Dendritic cell treated with granulocyte-macrophage colony-stimulating factor and Interleukin-4, amounts not matched to agents 40 ng/mL and 50 ng/mL, for 4 days (primary cell): Measurements from ENCODE around the gene DNAAF2.
"Not testable (repeated sequence)": the region's sequence is repeated elsewhere in the genome, so short reads cannot be mapped to it uniquely, and the experiment has no call there.

ENCODE experiments used
- H3K27ac Mint-ChIP-seq: one replicate; pipeline ENCODE4 v1.8.0; 2022; ENCODE audit warnings: mild to moderate bottlenecking, mixed read lengths
- H3K27me3 Mint-ChIP-seq: one replicate; pipeline ENCODE4 v1.8.0; 2022; ENCODE audit warnings: mild to moderate bottlenecking, mixed read lengths
- H3K36me3 Mint-ChIP-seq: one replicate; pipeline ENCODE4 v1.8.0; 2022; ENCODE audit warnings: low read depth, mixed read lengths
- H3K4me1 Mint-ChIP-seq: one replicate; pipeline ENCODE4 v1.8.0; 2022; ENCODE audit warnings: low read depth, mixed read lengths
- H3K4me3 Mint-ChIP-seq: one replicate; pipeline ENCODE4 v1.8.0; 2022; ENCODE audit warnings: mild to moderate bottlenecking, moderate library complexity, mixed read lengths
- H3K9me3 Mint-ChIP-seq: one replicate; pipeline ENCODE4 v1.8.0; 2022; ENCODE audit warnings: mixed read lengths
- intact Hi-C: fragments of 100-400 bp; cut with micrococcal nuclease; formaldehyde crosslinking; loops from one replicate; pipeline ENCODE4 v1.15.0; 2022

The DNAAF2 gene

DNA sequence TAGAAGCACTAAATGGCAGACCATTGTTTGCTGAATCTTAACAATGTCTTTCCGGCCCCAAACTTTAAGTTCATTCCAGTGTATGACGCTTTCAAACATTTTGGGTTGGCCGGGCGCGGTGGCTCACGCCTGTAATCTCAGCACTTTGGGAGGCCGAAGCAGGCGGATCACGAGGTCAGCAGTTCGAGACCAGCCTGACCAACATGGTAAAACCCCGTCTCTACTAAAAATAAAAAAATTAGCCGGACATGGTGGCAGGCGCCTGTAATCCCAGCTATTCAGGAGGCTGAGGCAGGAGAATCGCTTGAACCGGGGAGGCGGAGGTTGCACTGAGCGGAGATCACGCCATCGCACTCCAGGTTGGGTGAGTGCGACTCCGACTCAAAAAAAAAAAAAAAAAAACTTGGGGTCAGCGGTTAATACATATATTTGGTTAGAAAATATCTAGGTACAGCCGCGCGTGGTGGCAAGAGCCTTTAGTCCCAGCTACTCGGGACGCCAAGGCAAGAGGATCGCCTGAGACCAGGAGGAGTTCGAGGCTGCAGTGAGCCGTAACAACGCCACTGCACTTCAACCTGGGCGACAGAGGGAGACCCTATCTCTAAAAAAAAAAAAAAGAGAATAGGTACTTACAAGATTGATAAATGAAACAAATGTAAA, 49.9 kb downstream of the DNAAF2 start:
- H3K4me3 Mint-ChIP-seq: peak overlapping the region; percentile 93
- H3K36me3 Mint-ChIP-seq: peaks cover 56% of the 10 kb centered on the region
- not testable (repeated sequence) for H3K9me3 Mint-ChIP-seq, H3K27me3 Mint-ChIP-seq
- peak overlapping the region; percentile 98 for H3K27ac Mint-ChIP-seq
- peaks cover 39% of the 10 kb centered on the region for H3K4me1 Mint-ChIP-seq
- intact Hi-C loops: loop anchor here (5.0 to 10.0 kb wide), 2 partner anchors 182 to 1660 kb away; partner anchors contain the start of genes KLHDC2 and TMX1

DNA sequence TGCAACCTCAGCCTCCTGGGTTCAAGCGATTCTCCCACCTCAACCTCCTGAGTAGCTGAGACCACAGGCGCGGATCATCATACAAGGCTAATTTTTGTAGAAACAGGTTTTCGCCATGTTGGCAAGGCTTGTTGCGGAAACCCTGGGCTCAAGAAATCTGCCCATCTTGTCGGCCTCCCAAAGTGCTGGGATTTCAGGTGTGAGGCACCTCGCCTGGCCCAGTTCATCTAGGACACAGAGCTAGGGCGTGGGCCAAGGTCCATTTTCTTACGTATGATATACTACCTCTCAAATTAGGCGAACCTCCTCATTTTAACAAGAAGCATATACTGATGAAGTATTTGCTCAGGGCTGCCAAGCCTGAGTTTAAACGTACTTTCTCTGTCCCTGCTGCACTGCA, 51.0 kb downstream of the DNAAF2 start:
- Mint-ChIP-seq H3K36me3 (peaks cover 59% of the 10 kb centered on the region), H3K4me3 (peak overlapping the region; percentile 93), H3K4me1 (peaks cover 43% of the 10 kb centered on the region), H3K27me3 (no peaks in the 10 kb centered on the region), H3K27ac (peak overlapping the region; percentile 98), H3K9me3 (no peaks in the 10 kb centered on the region)
- intact Hi-C loops: loop anchor here (10.0 kb wide), 1 partner anchor 1661 kb away; the partner anchor contains the start of gene TMX1

DNA sequence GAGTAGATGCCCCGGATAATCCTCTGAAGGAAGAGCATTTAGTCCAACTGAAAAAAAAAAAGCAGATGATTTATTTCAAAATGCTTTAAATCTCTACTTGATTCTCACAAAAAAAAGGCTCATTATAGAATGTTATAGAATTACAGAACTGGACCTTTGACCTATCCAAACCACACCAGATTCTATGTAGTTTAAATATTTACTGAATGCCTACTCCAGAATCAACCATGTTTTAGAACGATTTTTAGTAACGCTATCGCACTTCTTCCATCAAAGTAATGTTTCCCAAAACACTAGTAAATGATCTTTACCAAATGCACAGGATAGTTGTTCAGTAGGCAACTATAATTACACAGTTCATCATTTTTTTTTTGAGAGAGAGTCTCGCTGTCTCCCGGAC, 51.4 kb downstream of the DNAAF2 start:
- intact Hi-C loops: loop anchor here (10.0 kb wide), 1 partner anchor 1661 kb away; the partner anchor contains the start of gene TMX1
- Mint-ChIP-seq H3K9me3 (no peaks in the 10 kb centered on the region), H3K4me1 (peaks cover 43% of the 10 kb centered on the region), H3K4me3 (no peak overlapping the region), H3K36me3 (peaks cover 59% of the 10 kb centered on the region), H3K27ac (no peak overlapping the region), H3K27me3 (no peaks in the 10 kb centered on the region)

DNA sequence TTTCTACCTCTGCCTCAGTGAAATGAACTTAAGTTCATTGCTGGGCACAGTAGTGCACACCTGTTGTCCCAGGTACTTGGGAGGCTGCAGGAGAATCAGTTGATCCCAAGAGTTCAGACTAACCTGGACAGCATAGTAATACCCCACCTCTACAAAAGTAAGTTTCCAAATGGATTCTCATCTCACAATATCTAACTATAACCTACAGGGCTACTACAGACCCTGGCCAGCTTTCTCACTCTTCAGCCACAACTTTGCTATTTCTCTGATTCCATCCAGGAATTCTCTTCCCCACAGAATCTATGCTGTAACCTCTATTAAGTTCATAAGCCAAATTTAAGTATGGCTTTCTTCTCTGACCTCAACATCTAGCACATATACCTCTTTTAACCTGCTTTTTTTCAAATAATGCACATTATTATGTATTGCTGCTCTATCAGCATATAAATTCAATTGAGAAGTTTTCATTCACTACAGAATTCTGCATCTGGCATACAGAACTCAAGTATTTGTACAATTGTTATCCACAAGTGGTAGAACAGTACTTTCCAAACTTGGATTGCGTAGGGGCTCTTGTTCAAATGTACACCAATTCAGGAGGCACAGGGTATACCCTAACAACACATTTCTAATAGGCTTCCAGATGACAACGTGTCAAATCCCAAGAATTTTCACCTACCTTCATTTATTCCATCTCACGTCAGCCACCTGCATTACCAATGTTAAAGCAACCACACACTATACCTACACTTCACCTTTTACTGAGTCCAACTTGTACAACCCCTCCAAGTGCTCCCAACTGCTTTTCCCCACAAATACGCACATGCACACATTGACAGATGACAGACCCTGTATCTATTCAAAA, 52.7 kb downstream of the DNAAF2 start:
- Mint-ChIP-seq H3K36me3 (peaks cover 67% of the 10 kb centered on the region), H3K9me3 (no peaks in the 10 kb centered on the region), H3K4me1 (peaks cover 43% of the 10 kb centered on the region), H3K27me3 (no peaks in the 10 kb centered on the region), H3K4me3 (no peak overlapping the region), H3K27ac (no peak overlapping the region)
- intact Hi-C loops: loop anchor here (10.0 kb wide), 1 partner anchor 1662 kb away; the partner anchor contains the start of gene TMX1

GRCh38 chr14:49581209-49582112, 53.6 kb downstream of the DNAAF2 start:
- Mint-ChIP-seq H3K4me3 (no peak overlapping the region), H3K9me3 (no peaks in the 10 kb centered on the region), H3K4me1 (peaks cover 43% of the 10 kb centered on the region), H3K27me3 (no peaks in the 10 kb centered on the region), H3K36me3 (peaks cover 76% of the 10 kb centered on the region), H3K27ac (no peak overlapping the region)
- intact Hi-C loops: loop anchor here (10.0 kb wide), 1 partner anchor 1663 kb away; the partner anchor contains the start of gene TMX1

DNA sequence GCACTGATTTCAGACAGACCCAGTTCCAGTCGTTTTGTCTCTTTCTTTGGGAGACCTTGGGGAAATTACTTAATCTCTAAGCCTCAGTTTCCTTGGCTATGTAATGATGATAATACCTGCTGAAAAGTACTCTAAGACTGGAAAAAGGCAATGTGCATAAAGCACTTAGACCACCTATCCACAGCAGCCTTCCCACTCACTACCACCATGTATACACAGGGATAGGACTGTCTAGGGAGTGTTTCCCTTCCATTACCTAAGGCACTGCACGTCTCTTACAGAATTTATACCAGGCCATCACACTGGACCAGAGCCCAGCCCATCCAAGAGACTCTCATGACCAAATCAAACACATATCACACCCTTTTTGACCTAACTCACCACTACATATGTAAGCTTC, 55.2 kb downstream of the DNAAF2 start:
- H3K4me1 Mint-ChIP-seq: peaks cover 39% of the 10 kb centered on the region
- H3K9me3 Mint-ChIP-seq: no peaks in the 10 kb centered on the region
- H3K36me3 Mint-ChIP-seq: peaks cover 76% of the 10 kb centered on the region
- H3K4me3 Mint-ChIP-seq: no peak overlapping the region
- intact Hi-C loops: loop anchor here (10.0 kb wide), 1 partner anchor 1665 kb away; the partner anchor contains the start of gene TMX1
- no peaks in the 10 kb centered on the region for H3K27me3 Mint-ChIP-seq
- H3K27ac Mint-ChIP-seq: no peak overlapping the region

- H3K4me1 Mint-ChIP-seq: peaks cover 27% of the 10 kb centered on the region
- H3K9me3 Mint-ChIP-seq: peaks cover 1% of the 10 kb centered on the region
- intact Hi-C loops: no loop called here
- H3K36me3 Mint-ChIP-seq: peaks cover 67% of the 10 kb centered on the region
- no peak overlapping the region for H3K4me3 Mint-ChIP-seq
- no peak overlapping the region for H3K27ac Mint-ChIP-seq
- no peaks in the 10 kb centered on the region for H3K27me3 Mint-ChIP-seq
Observed at GRCh38 chr14:49578141-49578540, 56.9 kb downstream of the DNAAF2 start.
